Right renal cortex interstitium (tissue), 3 donors: ENCODE data around the gene ARVCF. TPM values are rescaled to one million over a fixed set of nuclear protein-coding genes. Genes with fewer than 3 reads are reported as not detected.

ENCODE experiments used
- DNase-seq, 3 donors: peaks; one replicate each; pipeline ENCODE4 v3.0.0-alpha.2; 2013; ENCODE audit warnings: low read depth in 3 of 3, low spot score in 2 of 3
- polyA plus RNA-seq, 3 donors: library from polyadenylated mRNA; unstranded; fragments of 120-200 nt; gene quantifications; one replicate each; pipeline ENCODE4 v1.2.1, GENCODE V29; 2013; ENCODE audit not compliant: insufficient read length in 3 of 3

The ARVCF gene
- polyA plus RNA-seq, 3 donors, result 16.8 to 19.6 (median 16.9) TPM

GRCh38 chr22:19921544-19922081 is 95.0 kb downstream of the ARVCF start:
- DNase-seq, result no peak

Other genes starting within 250 kb of the ARVCF start
- 1 to 10 TPM; 2.3 to 3.5 (median 3.2) TPM for gene GNB1L, start 161.9 kb downstream of the ARVCF start, polyA plus RNA-seq
- 10 to 100 TPM; 20.1 to 23.0 (median 21.8) TPM for gene RTL10, start 161.9 kb downstream of the ARVCF start, polyA plus RNA-seq
- 100 to 1,000 TPM in 2 of 3 donors, 10 to 100 TPM in 1; 88.6 to 126 (median 107) TPM for gene COMT, start 75.1 kb downstream of the ARVCF start, polyA plus RNA-seq
- gene TXNRD2, start 75.0 kb downstream of the ARVCF start, polyA plus RNA-seq, result 10 to 100 TPM; 20.1 to 27.5 (median 20.5) TPM
- 10 to 100 TPM in 2 of 3 donors, 1 to 10 TPM in 1; 9.3 to 12.0 (median 10.5) TPM for gene TANGO2, start 4.3 kb upstream of the ARVCF start, polyA plus RNA-seq
- gene DGCR8, start 63.4 kb upstream of the ARVCF start, polyA plus RNA-seq, result 10 to 100 TPM; 40.5 to 42.3 (median 42.0) TPM
- 100 to 1,000 TPM; 182 to 192 (median 185) TPM for gene RANBP1, start 99.3 kb upstream of the ARVCF start, polyA plus RNA-seq
- 10 to 100 TPM; 40.9 to 48.2 (median 41.4) TPM for gene TRMT2A, start 100.4 kb upstream of the ARVCF start, polyA plus RNA-seq
- 10 to 100 TPM; 26.5 to 33.7 (median 27.1) TPM for gene ZDHHC8, start 115.0 kb upstream of the ARVCF start, polyA plus RNA-seq
- gene CCDC188, start 134.2 kb upstream of the ARVCF start, polyA plus RNA-seq, result under 1 TPM; 0.47 to 0.71 (median 0.53) TPM